OCI-LY7 (cell line): ENCODE measurements around the gene PDYN.

Experiments used
- CTCF ChIP-seq: fragments of 200-600 bp; sonication (generic); conservative IDR thresholded peaks from 2 replicates; pipeline ENCODE4 v1.5.1; 2014; ENCODE audit warnings: mild to moderate bottlenecking, antibody characterized with exemption, low read length, moderate library complexity, mixed read lengths
- EZH2phosphoT487 ChIP-seq: fragments of 200-600 bp; sonication (generic); IDR thresholded peaks from 2 replicates; pipeline ENCODE4 v1.6.1; 2018; ENCODE audit warnings: low read depth, borderline replicate concordance, mild to moderate bottlenecking, mixed run types, antibody characterized with exemption, low read length, moderate library complexity, mixed read lengths

- TF ChIP-seq CTCF, result no peak
- TF ChIP-seq EZH2phosphoT487, result no peak
Measured at GRCh38 chr20:1937316-1937976, 56.4 kb downstream of the PDYN start.
